ENCODE data around the gene AACS.
"Not testable (repeated sequence)": the region's sequence is repeated elsewhere in the genome, so short reads cannot be mapped to it uniquely, and the experiment has no call there.

AACS gene

GRCh38 chr12:125079084-125079483 is 13.8 kb downstream of the AACS start:
- Mint-ChIP-seq H3K27ac (no peak overlapping the region), H3K4me3 (no peak overlapping the region), H3K9me3 (no peaks in the 10 kb centered on the region), H3K4me1 (peaks cover 6% of the 10 kb centered on the region), H3K36me3 (ENCODE audit: low read depth) (peaks cover 55% of the 10 kb centered on the region), H3K27me3 (ENCODE audit: low read depth) (no peaks in the 10 kb centered on the region)
- no peak for TF ChIP-seq CTCF (IDR thresholded peaks at IDR 0.05; ENCODE audit: unreplicated experiment in 3 of 3)

GRCh38 chr12:125079648-125080645 is 14.7 kb downstream of the AACS start:
- Mint-ChIP-seq H3K27me3 (ENCODE audit: low read depth) (no peaks in the 10 kb centered on the region), H3K36me3 (ENCODE audit: low read depth) (peaks cover 61% of the 10 kb centered on the region), H3K9me3 (no peaks in the 10 kb centered on the region), H3K4me1 (peaks cover 6% of the 10 kb centered on the region), H3K27ac (no peak overlapping the region), H3K4me3 (no peak overlapping the region)
- no peak for TF ChIP-seq CTCF (IDR thresholded peaks at IDR 0.05; ENCODE audit: unreplicated experiment in 3 of 3)

GRCh38 chr12:125081427-125081826 is 16.2 kb downstream of the AACS start:
- Mint-ChIP-seq H3K36me3 (ENCODE audit: low read depth) (peaks cover 62% of the 10 kb centered on the region), H3K9me3 (no peaks in the 10 kb centered on the region), H3K27ac (peak overlapping the region; percentile 34 to 93 (median 55)), H3K27me3 (ENCODE audit: low read depth) (no peaks in the 10 kb centered on the region), H3K4me3 (peak overlapping the region in 1 of 3 experiments; percentile 5), H3K4me1 (peaks cover 6% of the 10 kb centered on the region)
- TF ChIP-seq CTCF (IDR thresholded peaks at IDR 0.05; ENCODE audit: unreplicated experiment in 3 of 3), result no peak

DNA sequence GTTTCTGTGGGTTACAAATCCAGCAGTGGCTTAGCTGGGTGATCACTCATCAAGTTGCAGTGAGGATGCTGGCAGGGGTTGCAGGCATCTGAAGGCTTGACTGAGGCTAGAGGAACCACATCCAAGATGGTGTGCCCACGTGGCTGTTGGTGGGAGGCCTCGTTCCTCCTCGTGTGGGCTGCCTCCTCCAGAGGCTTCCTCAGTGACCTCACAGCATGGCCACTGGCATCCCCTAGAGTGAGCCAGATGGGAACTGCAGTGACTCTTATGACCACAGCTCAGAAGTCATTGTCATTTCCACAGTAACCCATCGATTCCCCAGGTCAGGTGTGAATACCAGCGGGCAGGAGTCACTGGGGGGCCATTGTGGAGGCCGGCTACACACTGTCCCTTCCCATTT is 17.8 kb downstream of the AACS start:
- no peak overlapping the region for H3K4me3 Mint-ChIP-seq
- peaks cover 57% of the 10 kb centered on the region for H3K36me3 Mint-ChIP-seq (ENCODE audit: low read depth)
- H3K9me3 Mint-ChIP-seq, result no peaks in the 10 kb centered on the region
- no peaks in the 10 kb centered on the region for H3K27me3 Mint-ChIP-seq (ENCODE audit: low read depth)
- peaks cover 6% of the 10 kb centered on the region for H3K4me1 Mint-ChIP-seq
- no peak for TF ChIP-seq CTCF (IDR thresholded peaks at IDR 0.05; ENCODE audit: unreplicated experiment in 3 of 3)
- H3K27ac Mint-ChIP-seq, result peak overlapping the region in 1 of 3 experiments; percentile 53

DNA sequence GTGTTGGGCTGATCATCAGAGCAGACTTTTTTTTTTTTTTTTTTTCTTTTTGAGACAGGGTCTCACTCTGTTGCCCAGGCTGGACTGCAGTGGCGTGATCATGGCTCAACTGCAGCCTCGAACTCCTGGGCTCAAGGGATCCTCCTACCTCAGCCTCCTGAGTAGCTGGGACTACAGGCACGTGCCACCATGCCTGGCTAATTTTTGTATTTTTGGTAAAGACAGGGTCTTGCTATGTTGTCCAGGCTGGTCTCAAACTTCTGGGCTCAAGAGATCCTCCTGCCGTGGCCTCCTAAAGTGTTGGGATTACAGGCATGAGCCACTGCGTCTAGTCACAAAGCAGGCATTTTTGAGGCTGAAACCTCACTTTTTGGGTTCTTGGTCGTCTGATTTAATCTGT is 23.0 kb downstream of the AACS start:
- H3K9me3 Mint-ChIP-seq; H3K27ac Mint-ChIP-seq; H3K27me3 Mint-ChIP-seq (ENCODE audit: low read depth); H3K4me3 Mint-ChIP-seq; H3K4me1 Mint-ChIP-seq: not testable (repeated sequence)
- H3K36me3 Mint-ChIP-seq (ENCODE audit: low read depth), result peaks cover 23% of the 10 kb centered on the region

DNA sequence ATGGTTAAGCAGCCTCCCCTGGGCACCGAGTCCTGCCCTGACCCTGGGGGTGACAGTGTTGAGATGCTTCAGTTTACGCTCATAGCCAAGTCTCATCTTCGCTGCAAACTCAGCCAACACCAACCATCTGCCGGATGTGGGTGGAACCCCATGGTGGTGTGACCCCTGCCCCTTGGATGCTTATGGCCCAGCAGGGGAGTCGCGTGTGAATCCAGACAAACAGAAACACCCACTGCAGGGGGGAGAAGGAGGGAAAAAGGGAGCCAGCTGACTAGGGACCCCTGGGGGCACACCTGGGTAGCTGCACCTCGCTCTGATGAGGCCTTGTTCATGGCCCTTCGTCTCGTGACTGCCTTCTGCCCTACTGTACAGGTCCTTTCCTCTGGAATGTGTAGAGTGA is 23.8 kb downstream of the AACS start:
- Mint-ChIP-seq H3K27ac (no peak overlapping the region), H3K36me3 (ENCODE audit: low read depth) (peaks cover 21% of the 10 kb centered on the region), H3K4me1 (peaks cover 5% of the 10 kb centered on the region), H3K4me3 (no peak overlapping the region), H3K9me3 (no peaks in the 10 kb centered on the region), H3K27me3 (ENCODE audit: low read depth) (peaks cover 3% of the 10 kb centered on the region)
- TF ChIP-seq CTCF (IDR thresholded peaks at IDR 0.05; ENCODE audit: unreplicated experiment in 3 of 3), result no peak

All from nephron (organoid).